Measurements from ENCODE around the gene G2E3. TPM values are rescaled to one million over a fixed set of nuclear protein-coding genes. Genes with fewer than 3 reads are reported as not detected.

Gene G2E3
- total RNA-seq: 14.5 and 14.9 TPM in 2 replicates

GRCh38 chr14:30558675-30559555 lies at the start of gene G2E3:
G2E3 (plus strand) TSS chr14:30559158; CDS start chr14:30581080, 21,922 bp downstream.

GRCh38 chr14:30621940-30622830 lies 63.2 kb downstream of the G2E3 start, which contains the start of gene SCFD1:
SCFD1 (plus strand) TSS chr14:30622319; CDS start chr14:30622339, 20 bp downstream.

Other genes starting within 250 kb of the G2E3 start
- 127 and 161 TPM in 2 replicates for gene SCFD1, start 63.2 kb downstream of the G2E3 start, total RNA-seq

All from aortic smooth muscle cell (primary cell).